K562 (cell line): ENCODE measurements around the gene IP6K3. TPM values are rescaled to one million over a fixed set of nuclear protein-coding genes. Genes with fewer than 3 reads are reported as not detected.
A peak's percentile ranks its signal among the peaks of the same experiment; 100 is the strongest.

Experiments used
- ATAC-seq: fragments of 200-7000 bp; cut with Tn5 transposase; 3 replicates; pipeline ENCODE4 v1.9.1; 2020; ENCODE audit warnings: moderate library complexity
- BruUV-seq: library from RNA; stranded (reverse); fragments of 400-500 nt; replicated peaks from 2 replicates; lab custom pipeline; 2021; lab: Mats Ljungman, UMichigan
- CTCF ChIA-PET: fragments of 300-600 bp; formaldehyde crosslinking; extraction: SDS; loops from one replicate; lab custom pipeline; 2021; ENCODE audit warnings: low intra/inter-chr PET ratio; lab: Yijun Ruan, JAX
- POLR2A ChIA-PET: fragments of 300-600, 350-650 bp; sonication (Branson Sonifier 250); formaldehyde crosslinking; extraction: SDS; loops from one replicate; lab custom pipeline; 2021; ENCODE audit warnings: antibody characterized with exemption, inconsistent platforms; lab: Yijun Ruan, JAX
- DNase-seq, 4 experiments: peaks; one replicate each; pipeline versions ENCODE4 v3.0.0 to v3.0.0-alpha.2; 2011 to 2018; ENCODE audit warnings: low spot score in 3 of 4, mixed read lengths in 3 of 4; ENCODE audit errors: extremely low read depth in 1 of 4
- FAIRE-seq: peaks from 2 replicates; lab custom pipeline; 2011; peaks lifted over from hg19 to GRCh38; lab: Jason Lieb, UNC
- H2AFZ ChIP-seq: 2 replicates; pipeline ENCODE4 v1.6.0; 2011; ENCODE audit warnings: low read depth, low read length, control low read depth, inconsistent platforms
- H3K27ac ChIP-seq: fragments of 200-600 bp; 3 replicates; pipeline ENCODE4 v1.8.0; 2011; ENCODE audit warnings: low read depth, mild to moderate bottlenecking, control low read depth, inconsistent platforms, low read length, moderate library complexity, mixed read lengths; ENCODE audit errors: extremely low read depth
- H3K27me3 ChIP-seq, 2 experiments: fragments of 300-600 bp in 1 of 2; 2 replicates in 1 of 2; 3 replicates in 1 of 2; pipeline versions ENCODE4 v1.6.0 to v1.8.0; 2011; ENCODE audit warnings: inconsistent platforms in 2 of 2, low read length in 2 of 2, mild to moderate bottlenecking in 1 of 2, mixed read lengths in 1 of 2, moderate library complexity in 1 of 2; ENCODE audit not compliant: control insufficient read depth in 2 of 2, insufficient read depth in 2 of 2
- H3K36me3 ChIP-seq: fragments of 300-600 bp; 3 replicates; pipeline ENCODE4 v1.8.0; 2011; ENCODE audit warnings: mild to moderate bottlenecking, low read length, inconsistent platforms; ENCODE audit not compliant: control insufficient read depth, insufficient read depth
- H3K4me1 ChIP-seq, 2 experiments: fragments of 200-600 bp in 1 of 2; replicated peaks in 1 of 2; 2 replicates in 1 of 2; 3 replicates in 1 of 2; pipeline versions ENCODE4 v1.5.1 to v1.8.0; 2011; ENCODE audit warnings: inconsistent platforms in 2 of 2, low read length in 2 of 2, mild to moderate bottlenecking in 1 of 2, mixed read lengths in 1 of 2, moderate library complexity in 1 of 2; ENCODE audit not compliant: control insufficient read depth in 2 of 2, insufficient read depth in 2 of 2
- H3K4me2 ChIP-seq: 2 replicates; pipeline ENCODE4 v1.6.1; 2011; ENCODE audit warnings: low read length, control low read depth, inconsistent platforms, mixed read lengths; ENCODE audit not compliant: insufficient read depth
- H3K4me3 ChIP-seq: fragments of 200-600 bp; sonication (generic), shearing (Covaris generic); 2 replicates; pipeline ENCODE4 v1.5.1; 2016; ENCODE audit warnings: control low read depth, inconsistent platforms
- H3K79me2 ChIP-seq: fragments of 200-600 bp; 3 replicates; pipeline ENCODE4 v1.8.0; 2011; ENCODE audit warnings: low read length, inconsistent platforms; ENCODE audit not compliant: control insufficient read depth, insufficient read depth
- H3K9ac ChIP-seq, 2 experiments: 2 replicates each; pipeline versions ENCODE4 v1.6.0 to v1.6.1; 2011; ENCODE audit warnings: low read depth in 2 of 2, low read length in 2 of 2, control low read depth in 1 of 2, inconsistent platforms in 1 of 2, mild to moderate bottlenecking in 1 of 2, mixed read lengths in 1 of 2; ENCODE audit not compliant: insufficient read depth in 1 of 2
- H3K9me1 ChIP-seq: one replicate; pipeline ENCODE4 v1.6.0; 2011; ENCODE audit warnings: inconsistent platforms, mild to moderate bottlenecking, low read length, moderate library complexity; ENCODE audit not compliant: control insufficient read depth, insufficient read depth
- H3K9me3 ChIP-seq: replicated peaks from 2 replicates; pipeline ENCODE4 v1.5.1; 2011; ENCODE audit warnings: low read depth, low read length, inconsistent platforms; ENCODE audit not compliant: control insufficient read depth, insufficient read depth
- H4K20me1 ChIP-seq: replicated peaks from 2 replicates; pipeline ENCODE4 v1.6.1; 2011; ENCODE audit warnings: low read length, inconsistent platforms, mixed read lengths; ENCODE audit not compliant: control insufficient read depth, insufficient read depth
- MCM5 ChIP-seq: fragments of 450-650 bp; IDR thresholded peaks from 2 replicates; pipeline ENCODE4 v1.6.1; 2016; ENCODE audit warnings: low read depth
- ZNF24 ChIP-seq: fragments of 450-650 bp; IDR thresholded peaks from 2 replicates; pipeline ENCODE4 v1.6.1; 2016
- ZNF263 ChIP-seq: sonication (generic); formaldehyde crosslinking; IDR thresholded peaks from 2 replicates; pipeline ENCODE4 v1.8.0; 2022; ENCODE audit warnings: mild to moderate bottlenecking, missing genetic modification reagents, borderline replicate concordance
- WGBS: fragments of 100-300 bp; shearing (Covaris generic); methylation state at CpG from one replicate; pipeline ENCODE4 v1.1.6; 2016; ENCODE audit warnings: low coverage, mixed read lengths; ENCODE audit not compliant: insufficient coverage; ENCODE audit errors: missing lambda C conversion rate; 5-methylcytosine and 5-hydroxymethylcytosine counted together
- in situ Hi-C: fragments of 300-500 bp; cut with MboI; formaldehyde crosslinking; loops from 4 replicates; pipeline ENCODE4 v1.15.0; 2018; ENCODE audit warnings: inconsistent platforms, mixed read lengths
- intact Hi-C: fragments of 100-400 bp; cut with micrococcal nuclease; formaldehyde crosslinking; loops from 2 replicates; pipeline ENCODE4 v1.14.2; 2022
- polyA plus RNA-seq, 8 experiments: library from polyadenylated mRNA; depleted of rRNA in 4 of 8; stranded (reverse) in 5 of 8; unstranded in 3 of 8; fragments of >200 nt; fragmentation: Nextera tagmentation in 2 of 8; fragmentation: Illumina TruSeq in 1 of 8; extraction: Ambion mirVana in 2 of 8; extraction: Trizol in 1 of 8; gene quantifications; 2 replicates each; pipeline versions ENCODE4 v1.2.1 to v1.2.3, GENCODE V29; 2011 to 2014; ENCODE audit warnings: inconsistent platforms in 1 of 8, missing spikeins in 1 of 8
- total RNA-seq, 7 experiments: library from RNA; depleted of rRNA in 6 of 7; stranded (reverse); fragments of >200 nt in 6 of 7; fragmentation: Illumina TruSeq in 2 of 7; extraction: Trizol in 2 of 7; gene quantifications; 2 replicates each; pipeline versions ENCODE4 v1.2.1 to v1.2.3, GENCODE V29; 2011 to 2021; ENCODE audit warnings: low replicate concordance in 1 of 7
- TF ChIP-seq, protein P1 (sequence below): fragments of 450-650 bp; formaldehyde crosslinking; IDR thresholded peaks from 2 replicates; pipeline ENCODE4 v1.4.0; 2020; ENCODE audit warnings: mild to moderate bottlenecking, moderate library complexity

The IP6K3 gene
- total and polyA plus RNA-seq, 9 of the 15 experiments (the other 6 are each of a cell fraction or from before 2014, with no cell fraction given), result not detected

DNA sequence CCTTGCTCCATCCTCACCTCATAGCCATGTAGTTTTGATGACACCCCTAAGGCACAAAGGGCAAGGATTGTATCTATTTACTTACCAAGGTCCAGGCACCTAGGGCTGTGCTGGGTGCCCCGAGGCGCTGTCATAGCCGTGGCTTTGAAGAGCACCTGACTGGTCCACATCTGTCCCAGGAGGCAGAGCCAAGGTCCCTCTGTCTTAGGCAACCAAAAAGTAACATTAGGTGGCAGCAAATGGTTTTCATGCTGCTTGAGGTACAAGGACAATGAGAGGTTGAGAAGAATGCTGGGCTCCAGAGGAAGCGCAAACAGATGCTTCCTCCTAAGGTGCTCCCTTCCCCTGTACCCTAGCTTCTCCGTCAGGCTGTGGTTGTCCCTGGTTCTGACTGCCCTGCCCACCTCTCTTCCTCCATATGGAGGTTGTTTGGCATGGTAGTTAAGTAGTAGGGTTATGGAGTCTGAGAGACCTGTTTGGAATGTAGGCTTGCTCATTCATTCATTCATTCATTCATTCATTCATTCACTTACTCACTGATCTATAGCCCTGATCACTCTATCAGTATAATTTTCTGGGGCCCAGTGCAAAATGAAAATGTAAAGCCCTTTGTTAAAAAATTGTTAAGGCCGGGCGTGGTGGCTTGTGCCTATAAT is 32.2 kb downstream of the IP6K3 start:
- intact Hi-C loops, result no loop called here
- peaks cover 18% of the 10 kb centered on the region for H3K79me2 ChIP-seq
- no peaks in the 10 kb centered on the region for H3K9me1 ChIP-seq
- H3K9me3 ChIP-seq, result no peaks in the 10 kb centered on the region
- H3K27me3 ChIP-seq, result peaks cover 19 to 31% of the 10 kb centered on the region in 2 experiments
- no peak overlapping the region for H3K4me2 ChIP-seq
- ChIA-PET POLR2A (interaction anchor here (0.6 to 1.6 kb wide), 5 partner anchors 10 to 285 kb away, joined by 3 to 6 read pairs (median 3); no protein-coding TSS in a partner anchor), CTCF (no interaction called here)
- no peak overlapping the region for H3K4me3 ChIP-seq
- no peaks in the 10 kb centered on the region for H4K20me1 ChIP-seq
- WGBS, result 22% methylated on average over 7 of the region's 7 CpGs
- H2AFZ ChIP-seq, result no peak overlapping the region
- peaks cover 13% of the 10 kb centered on the region for H3K36me3 ChIP-seq
- FAIRE-seq (no peak), ATAC-seq (no peak), DNase-seq (no peak)
- in situ Hi-C loops, result no loop called here
- TF ChIP-seq MCM5 (no peak), ZNF24 (peak; percentile 97), ZNF263 (0 out of 2 replicates have a peak, but pooled peaks have one; percentile 25)
- TF ChIP-seq, protein P1, sequence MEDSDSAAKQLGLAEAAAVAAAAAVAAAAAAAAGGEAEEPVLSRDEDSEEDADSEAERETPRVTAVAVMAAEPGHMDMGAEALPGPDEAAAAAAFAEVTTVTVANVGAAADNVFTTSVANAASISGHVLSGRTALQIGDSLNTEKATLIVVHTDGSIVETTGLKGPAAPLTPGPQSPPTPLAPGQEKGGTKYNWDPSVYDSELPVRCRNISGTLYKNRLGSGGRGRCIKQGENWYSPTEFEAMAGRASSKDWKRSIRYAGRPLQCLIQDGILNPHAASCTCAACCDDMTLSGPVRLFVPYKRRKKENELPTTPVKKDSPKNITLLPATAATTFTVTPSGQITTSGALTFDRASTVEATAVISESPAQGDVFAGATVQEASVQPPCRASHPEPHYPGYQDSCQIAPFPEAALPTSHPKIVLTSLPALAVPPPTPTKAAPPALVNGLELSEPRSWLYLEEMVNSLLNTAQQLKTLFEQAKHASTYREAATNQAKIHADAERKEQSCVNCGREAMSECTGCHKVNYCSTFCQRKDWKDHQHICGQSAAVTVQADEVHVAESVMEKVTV (CRISPR knock-in tag), result no peak
- H3K27ac ChIP-seq, result no peak overlapping the region
- no peak overlapping the region for H3K9ac ChIP-seq
- H3K4me1 ChIP-seq, result peaks cover 12 to 17% of the 10 kb centered on the region in 2 experiments
- no TSS peak for BruUV-seq
